ENCODE measurements around the gene TAGLN3.
A peak's percentile ranks its signal among the peaks of the same experiment; 100 is the strongest.
"Not testable (repeated sequence)": the region's sequence is repeated elsewhere in the genome, so short reads cannot be mapped to it uniquely, and the experiment has no call there.

Gene TAGLN3

DNA sequence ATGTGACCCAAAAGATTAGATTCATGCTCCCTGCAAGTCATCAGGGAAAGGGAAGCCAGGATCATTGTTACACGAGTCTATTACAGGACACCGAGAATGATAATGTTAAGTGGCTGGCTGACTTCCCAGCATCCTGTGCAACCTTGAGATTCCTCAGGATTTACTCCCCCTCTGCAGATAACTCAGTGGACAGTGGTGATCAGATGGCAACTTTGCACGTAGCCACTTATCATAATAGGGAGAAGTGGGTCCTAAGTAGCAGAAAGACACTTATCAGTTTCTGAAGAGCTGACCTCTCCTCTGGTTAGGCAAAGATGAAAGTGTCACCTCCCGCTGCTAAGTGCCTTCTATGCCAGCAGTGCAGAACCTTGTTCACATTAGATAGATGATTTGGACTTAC is 29.1 kb downstream of the TAGLN3 start:
- DNase-seq (ENCODE audit: low read depth): no peak
- H3K4me3 ChIP-seq (ENCODE audit: low read depth, low read length): no peak overlapping the region
- TF ChIP-seq, protein P1, sequence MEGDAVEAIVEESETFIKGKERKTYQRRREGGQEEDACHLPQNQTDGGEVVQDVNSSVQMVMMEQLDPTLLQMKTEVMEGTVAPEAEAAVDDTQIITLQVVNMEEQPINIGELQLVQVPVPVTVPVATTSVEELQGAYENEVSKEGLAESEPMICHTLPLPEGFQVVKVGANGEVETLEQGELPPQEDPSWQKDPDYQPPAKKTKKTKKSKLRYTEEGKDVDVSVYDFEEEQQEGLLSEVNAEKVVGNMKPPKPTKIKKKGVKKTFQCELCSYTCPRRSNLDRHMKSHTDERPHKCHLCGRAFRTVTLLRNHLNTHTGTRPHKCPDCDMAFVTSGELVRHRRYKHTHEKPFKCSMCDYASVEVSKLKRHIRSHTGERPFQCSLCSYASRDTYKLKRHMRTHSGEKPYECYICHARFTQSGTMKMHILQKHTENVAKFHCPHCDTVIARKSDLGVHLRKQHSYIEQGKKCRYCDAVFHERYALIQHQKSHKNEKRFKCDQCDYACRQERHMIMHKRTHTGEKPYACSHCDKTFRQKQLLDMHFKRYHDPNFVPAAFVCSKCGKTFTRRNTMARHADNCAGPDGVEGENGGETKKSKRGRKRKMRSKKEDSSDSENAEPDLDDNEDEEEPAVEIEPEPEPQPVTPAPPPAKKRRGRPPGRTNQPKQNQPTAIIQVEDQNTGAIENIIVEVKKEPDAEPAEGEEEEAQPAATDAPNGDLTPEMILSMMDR (IDR thresholded peaks at IDR 0.05; ENCODE audit: control insufficient read depth, extremely low read depth, insufficient read depth): no peak

DNA sequence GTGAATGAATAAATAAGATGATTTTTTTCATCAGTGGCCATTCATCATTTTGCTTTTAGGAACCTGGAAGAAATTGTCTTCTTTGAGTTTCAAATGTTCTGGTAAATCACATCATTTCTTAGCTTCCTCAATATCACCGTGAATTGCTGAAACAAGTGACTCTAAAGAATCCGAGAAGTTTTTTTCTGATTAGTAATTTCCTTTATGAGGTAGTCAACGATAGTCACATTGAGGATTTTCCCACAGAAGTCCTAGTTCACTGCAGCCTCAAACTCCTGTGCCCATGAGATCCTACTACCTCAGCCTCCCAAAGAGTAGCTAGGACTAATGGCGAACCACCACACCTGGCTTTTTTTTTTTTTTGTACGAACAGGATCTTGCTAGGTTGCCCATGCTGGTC is 32.2 kb downstream of the TAGLN3 start:
- TF ChIP-seq, protein P1 (IDR thresholded peaks at IDR 0.05; ENCODE audit: control insufficient read depth, extremely low read depth, insufficient read depth): no peak
- no peak for DNase-seq (ENCODE audit: low read depth)
- H3K4me3 ChIP-seq (ENCODE audit: low read depth, low read length): no peak overlapping the region

DNA sequence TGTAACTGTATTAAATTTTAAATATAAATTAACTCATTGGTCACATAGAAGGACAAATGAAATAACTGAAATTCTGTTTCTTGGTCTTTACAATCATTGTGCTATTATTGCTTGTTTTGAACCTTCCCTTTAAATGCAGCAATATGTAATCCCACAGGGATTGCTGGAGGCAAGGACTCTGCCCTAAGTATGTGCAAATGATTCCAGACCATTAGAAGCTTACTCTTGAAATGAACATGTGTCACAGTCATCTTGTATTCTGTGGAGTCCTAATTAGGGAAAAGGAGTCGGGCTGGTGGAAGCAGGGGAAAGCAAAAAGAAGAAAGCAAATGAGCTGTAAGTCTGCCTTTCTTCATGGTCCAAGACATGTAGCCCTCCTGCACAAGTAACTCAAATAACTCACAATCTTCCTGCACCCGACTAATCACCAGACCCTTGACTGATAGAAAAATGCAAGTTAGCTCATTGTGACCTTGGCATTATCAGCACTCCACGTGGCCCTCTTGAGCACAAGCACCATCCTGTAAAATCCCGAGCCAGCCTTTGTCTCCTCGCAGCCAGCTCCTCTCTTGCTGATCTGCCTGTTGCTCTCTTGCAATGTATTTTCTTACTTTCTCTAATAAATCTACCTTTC is 33.5 kb downstream of the TAGLN3 start:
- DNase-seq (ENCODE audit: low read depth): no peak
- no peak overlapping the region for H3K4me3 ChIP-seq (ENCODE audit: low read depth, low read length)
- TF ChIP-seq, protein P1 (IDR thresholded peaks at IDR 0.05; ENCODE audit: control insufficient read depth, extremely low read depth, insufficient read depth): no peak

DNA sequence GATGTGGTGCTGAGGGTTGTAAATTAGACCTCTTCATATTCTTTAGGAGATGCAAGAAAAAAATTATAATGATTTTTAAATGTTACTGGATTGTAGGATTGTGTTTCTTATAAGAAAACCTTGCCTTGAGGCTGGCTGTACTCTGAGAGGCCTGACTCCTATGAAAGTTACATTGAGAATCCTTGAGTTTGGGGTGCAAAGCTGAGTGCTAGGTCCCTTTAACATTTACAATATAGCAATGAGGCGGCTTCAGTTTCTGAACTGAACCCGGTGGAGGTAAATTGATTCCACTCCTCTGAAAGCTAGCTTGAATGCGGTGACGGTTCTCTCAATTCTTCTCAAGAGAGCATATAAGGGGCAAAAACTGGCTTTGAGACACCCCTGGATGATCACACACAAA is 35.7 kb downstream of the TAGLN3 start, which contains the start of gene TMPRSS7:
TMPRSS7 (plus strand) TSS at position 301 of the 400 bp plus-strand sequence. CDS start 110 bp downstream, outside the sequence.
- no peak within 1 kb of the TSS for H3K4me3 ChIP-seq (ENCODE audit: low read depth, low read length)
- no peak for DNase-seq (ENCODE audit: low read depth)
- TF ChIP-seq, protein P1 (IDR thresholded peaks at IDR 0.05; ENCODE audit: control insufficient read depth, extremely low read depth, insufficient read depth): no peak

DNA sequence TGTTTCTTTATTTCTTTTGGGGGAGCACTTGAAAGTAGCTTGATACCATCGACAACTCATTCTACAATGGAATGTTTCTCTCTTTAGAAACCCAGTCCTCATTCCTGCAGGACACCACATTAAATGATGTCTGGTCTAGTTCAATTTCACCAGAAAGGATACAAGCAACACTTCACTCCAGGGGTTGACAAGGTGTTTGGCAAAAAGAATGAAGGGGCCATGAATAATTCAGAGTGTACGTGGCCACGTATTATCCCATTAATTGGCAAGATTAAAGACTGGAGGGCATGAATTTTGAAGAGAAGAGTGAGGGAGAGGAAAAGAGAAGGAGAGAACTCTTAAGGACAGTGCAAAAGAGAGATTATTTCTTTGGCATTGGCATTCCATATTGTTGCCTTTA is 36.5 kb downstream of the TAGLN3 start:
- H3K4me3 ChIP-seq (ENCODE audit: low read depth, low read length): no peak overlapping the region
- no peak for DNase-seq (ENCODE audit: low read depth)
- TF ChIP-seq, protein P1 (IDR thresholded peaks at IDR 0.05; ENCODE audit: control insufficient read depth, extremely low read depth, insufficient read depth): no peak

DNA sequence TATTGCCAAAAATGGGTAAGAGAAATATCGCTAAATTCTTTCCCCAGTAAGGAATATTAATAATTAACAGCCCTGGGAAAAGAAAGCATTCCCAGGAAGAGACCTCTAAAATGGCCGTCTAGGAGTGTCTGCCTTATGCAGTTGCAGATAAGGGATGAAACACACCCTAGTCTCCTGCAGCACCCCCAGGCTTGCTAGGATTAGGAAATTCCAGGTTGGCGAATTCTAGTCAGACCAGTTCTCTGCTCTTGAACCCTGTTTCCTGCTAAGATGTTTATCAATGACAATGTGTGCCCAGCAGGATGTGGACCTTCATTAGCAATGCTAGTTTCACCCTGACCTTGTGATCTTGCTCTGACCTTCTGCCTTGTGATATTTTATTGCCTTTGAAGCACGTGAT is 38.5 kb downstream of the TAGLN3 start:
- DNase-seq (ENCODE audit: low read depth); H3K4me3 ChIP-seq (ENCODE audit: low read depth, low read length): not testable (repeated sequence)

DNA sequence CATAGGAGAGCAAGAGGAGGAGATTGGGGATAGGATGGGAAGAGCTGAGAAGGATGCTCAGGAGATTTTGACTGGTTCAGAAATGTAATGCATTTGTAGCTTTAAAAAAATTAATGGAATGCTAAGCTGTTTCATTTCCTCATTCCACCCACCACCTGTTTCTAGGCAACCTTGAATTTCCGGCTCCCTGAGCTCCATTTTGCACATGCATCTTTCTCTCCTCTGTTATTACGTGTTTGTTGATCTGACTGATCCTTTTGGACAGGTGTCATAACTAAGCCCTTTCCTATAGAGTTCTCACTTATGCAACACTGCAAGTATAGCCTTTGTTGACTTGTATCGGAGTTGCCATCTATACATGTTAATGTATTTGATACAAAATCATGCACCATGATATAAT is 40.1 kb downstream of the TAGLN3 start:
- TF ChIP-seq, protein P1 (IDR thresholded peaks at IDR 0.05; ENCODE audit: control insufficient read depth, extremely low read depth, insufficient read depth): no peak
- DNase-seq (ENCODE audit: low read depth): peak; percentile 21
- H3K4me3 ChIP-seq (ENCODE audit: low read depth, low read length): no peak overlapping the region

Data from LNCaP clone FGC (cell line).